ENCODE measurements around the gene RXRB. TPM values are rescaled to one million over a fixed set of nuclear protein-coding genes. Genes with fewer than 3 reads are reported as not detected.
A peak's percentile ranks its signal among the peaks of the same experiment; 100 is the strongest.

RXRB gene
- total and polyA plus RNA-seq, 8 donors: 20.1 to 68.3 (median 24.6) TPM

DNA sequence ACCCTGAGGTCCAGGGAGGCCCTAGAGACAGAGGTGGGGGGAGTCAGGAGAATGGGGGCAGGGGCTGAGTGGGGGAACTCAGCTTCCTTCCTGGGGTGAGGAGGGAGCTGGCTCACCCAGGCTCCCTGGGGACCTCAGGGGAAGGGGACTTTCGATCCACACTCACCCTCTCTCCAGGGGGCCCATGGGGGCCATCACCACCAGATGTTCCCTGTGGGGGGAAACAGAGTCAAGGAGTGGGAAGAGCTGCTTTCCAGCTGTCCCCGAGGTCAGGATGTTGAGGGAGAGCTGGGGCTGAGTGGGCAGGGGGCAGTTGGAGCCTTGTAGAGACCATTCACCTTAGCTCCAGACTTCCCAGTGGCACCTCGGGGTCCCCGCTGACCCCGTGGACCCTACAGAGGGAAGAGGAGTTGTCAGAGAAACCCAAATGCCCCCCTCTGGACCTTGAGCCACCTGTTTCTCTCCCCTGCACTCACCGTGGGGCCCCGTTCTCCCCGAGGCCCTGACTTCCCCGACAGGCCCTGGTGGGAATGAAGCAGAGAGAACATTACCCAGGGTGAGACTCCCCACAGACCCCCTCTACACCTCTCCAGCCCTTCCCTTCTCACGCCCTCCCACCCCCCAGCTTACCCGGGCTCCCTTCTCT is 26.8 kb downstream of the RXRB start:
- intact Hi-C loops (cut with DNase I): no loop called here
- TF ChIP-seq, protein P1, sequence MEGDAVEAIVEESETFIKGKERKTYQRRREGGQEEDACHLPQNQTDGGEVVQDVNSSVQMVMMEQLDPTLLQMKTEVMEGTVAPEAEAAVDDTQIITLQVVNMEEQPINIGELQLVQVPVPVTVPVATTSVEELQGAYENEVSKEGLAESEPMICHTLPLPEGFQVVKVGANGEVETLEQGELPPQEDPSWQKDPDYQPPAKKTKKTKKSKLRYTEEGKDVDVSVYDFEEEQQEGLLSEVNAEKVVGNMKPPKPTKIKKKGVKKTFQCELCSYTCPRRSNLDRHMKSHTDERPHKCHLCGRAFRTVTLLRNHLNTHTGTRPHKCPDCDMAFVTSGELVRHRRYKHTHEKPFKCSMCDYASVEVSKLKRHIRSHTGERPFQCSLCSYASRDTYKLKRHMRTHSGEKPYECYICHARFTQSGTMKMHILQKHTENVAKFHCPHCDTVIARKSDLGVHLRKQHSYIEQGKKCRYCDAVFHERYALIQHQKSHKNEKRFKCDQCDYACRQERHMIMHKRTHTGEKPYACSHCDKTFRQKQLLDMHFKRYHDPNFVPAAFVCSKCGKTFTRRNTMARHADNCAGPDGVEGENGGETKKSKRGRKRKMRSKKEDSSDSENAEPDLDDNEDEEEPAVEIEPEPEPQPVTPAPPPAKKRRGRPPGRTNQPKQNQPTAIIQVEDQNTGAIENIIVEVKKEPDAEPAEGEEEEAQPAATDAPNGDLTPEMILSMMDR (IDR thresholded peaks at IDR 0.05): no peak
- no peaks in the 10 kb centered on the region for H3K27me3 ChIP-seq
- no peak for FAIRE-seq
- no peak overlapping the region for H3K4me3 ChIP-seq
- no peak overlapping the region for H3K27ac ChIP-seq
- 46 to 52% methylated on average over 11 of the region's 11 CpGs for WGBS, 2 donors
- no peaks in the 10 kb centered on the region for H3K36me3 ChIP-seq
- no peak for ATAC-seq
- no peaks in the 10 kb centered on the region for H3K4me1 ChIP-seq
- H3K9me3 ChIP-seq: no peaks in the 10 kb centered on the region
- DNase-seq: no peak

DNA sequence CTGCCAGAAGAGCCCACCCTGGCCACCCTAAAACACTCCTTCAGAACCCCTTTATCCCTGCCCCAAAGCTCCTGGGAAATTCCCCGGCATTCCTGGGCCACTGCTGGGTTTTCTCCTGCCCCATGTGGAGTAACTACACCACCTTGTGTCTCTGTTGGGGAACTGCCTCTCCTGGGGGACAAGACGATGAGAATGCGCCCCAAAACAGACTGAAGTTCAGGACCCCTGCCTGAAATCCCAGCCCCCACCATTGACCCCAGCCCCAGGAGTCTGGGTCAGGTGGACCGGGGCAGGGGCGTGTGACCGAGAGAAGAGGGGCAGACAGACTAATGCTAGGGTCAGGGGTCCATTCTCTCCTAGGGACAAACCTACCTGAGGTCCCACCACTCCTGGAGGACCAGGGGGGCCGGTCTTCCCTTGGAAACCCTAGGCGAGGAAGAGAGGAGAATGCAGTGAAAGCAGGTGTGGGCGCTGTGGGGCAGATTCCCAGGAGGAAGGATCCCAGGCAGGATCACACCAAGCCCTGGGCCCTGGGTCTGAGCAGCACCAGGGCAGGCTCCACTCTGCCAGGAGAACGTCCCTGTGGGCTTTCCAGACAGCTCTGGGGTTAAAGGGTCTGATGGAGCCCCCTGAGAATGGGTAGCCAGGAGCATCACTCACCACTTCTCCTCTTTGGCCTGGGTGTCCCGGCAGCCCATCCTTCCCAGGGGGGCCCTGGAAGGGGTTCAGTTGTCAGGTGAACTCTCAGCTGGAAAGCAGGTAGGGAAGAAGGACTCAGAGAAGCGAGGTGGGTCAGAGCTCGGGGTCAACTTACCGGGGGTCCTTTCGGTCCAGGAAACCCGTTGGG is 27.6 kb downstream of the RXRB start:
- intact Hi-C loops (cut with DNase I): no loop called here
- FAIRE-seq (no peak), ATAC-seq (peak in 3 of 4 donors; percentile 54 to 84 (median 56)), DNase-seq (no peak)
- H3K27ac ChIP-seq: no peak overlapping the region
- TF ChIP-seq, protein P1 (IDR thresholded peaks at IDR 0.05): peak in 3 of 4 donors; percentile 9 to 18 (median 13)
- H3K4me3 ChIP-seq: no peak overlapping the region
- no peaks in the 10 kb centered on the region for H3K4me1 ChIP-seq
- WGBS, 2 donors: 44 to 45% methylated on average over 16 of the region's 16 CpGs
- no peaks in the 10 kb centered on the region for H3K27me3 ChIP-seq
- no peaks in the 10 kb centered on the region for H3K9me3 ChIP-seq
- no peaks in the 10 kb centered on the region for H3K36me3 ChIP-seq

DNA sequence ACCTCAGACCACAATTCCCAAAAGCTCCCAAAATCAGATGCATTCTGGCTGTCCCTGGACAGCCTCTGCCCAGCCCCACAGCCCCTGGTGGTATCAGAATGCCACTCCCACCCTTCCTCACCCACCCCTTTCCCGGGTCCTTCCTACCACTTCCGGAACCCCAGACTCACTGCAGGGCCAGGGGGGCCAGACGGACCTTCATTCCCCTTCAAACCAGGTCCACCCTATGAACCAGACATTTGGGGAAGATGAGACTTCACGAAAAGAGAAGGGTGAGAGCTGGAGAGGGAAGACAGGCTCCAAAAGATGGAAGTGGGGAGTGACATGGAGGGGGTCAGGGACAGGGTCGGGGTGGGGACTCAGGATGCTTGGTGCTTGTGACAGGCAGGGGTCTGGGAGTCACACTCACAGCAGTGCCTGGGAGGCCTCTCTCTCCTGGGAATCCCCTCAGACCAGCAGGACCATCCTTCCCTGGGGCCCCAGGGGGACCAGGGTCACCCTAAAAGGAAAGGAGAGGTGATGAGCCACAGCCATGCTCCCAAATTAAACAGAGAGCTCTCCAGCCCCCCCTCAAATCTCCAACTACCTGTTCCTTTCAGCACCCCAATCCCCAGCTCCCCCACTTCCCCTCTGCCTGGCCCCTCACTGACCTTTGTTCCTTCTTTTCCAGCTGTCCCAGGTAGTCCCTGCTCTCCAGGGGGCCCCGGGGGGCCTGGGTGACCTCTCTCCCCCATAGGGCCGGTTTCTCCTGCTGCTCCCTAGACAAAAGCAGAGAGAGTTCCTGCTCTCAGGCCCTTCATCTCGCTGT is 28.4 kb downstream of the RXRB start:
- TF ChIP-seq, protein P1 (IDR thresholded peaks at IDR 0.05): no peak
- FAIRE-seq (no peak), DNase-seq (no peak), ATAC-seq (no peak)
- no peaks in the 10 kb centered on the region for H3K9me3 ChIP-seq
- 47 to 52% methylated on average over 8 of the region's 8 CpGs for WGBS, 2 donors
- H3K4me1 ChIP-seq: no peaks in the 10 kb centered on the region
- H3K4me3 ChIP-seq: no peak overlapping the region
- no peak overlapping the region for H3K27ac ChIP-seq
- H3K27me3 ChIP-seq: no peaks in the 10 kb centered on the region
- intact Hi-C loops (cut with DNase I): no loop called here
- H3K36me3 ChIP-seq: no peaks in the 10 kb centered on the region

DNA sequence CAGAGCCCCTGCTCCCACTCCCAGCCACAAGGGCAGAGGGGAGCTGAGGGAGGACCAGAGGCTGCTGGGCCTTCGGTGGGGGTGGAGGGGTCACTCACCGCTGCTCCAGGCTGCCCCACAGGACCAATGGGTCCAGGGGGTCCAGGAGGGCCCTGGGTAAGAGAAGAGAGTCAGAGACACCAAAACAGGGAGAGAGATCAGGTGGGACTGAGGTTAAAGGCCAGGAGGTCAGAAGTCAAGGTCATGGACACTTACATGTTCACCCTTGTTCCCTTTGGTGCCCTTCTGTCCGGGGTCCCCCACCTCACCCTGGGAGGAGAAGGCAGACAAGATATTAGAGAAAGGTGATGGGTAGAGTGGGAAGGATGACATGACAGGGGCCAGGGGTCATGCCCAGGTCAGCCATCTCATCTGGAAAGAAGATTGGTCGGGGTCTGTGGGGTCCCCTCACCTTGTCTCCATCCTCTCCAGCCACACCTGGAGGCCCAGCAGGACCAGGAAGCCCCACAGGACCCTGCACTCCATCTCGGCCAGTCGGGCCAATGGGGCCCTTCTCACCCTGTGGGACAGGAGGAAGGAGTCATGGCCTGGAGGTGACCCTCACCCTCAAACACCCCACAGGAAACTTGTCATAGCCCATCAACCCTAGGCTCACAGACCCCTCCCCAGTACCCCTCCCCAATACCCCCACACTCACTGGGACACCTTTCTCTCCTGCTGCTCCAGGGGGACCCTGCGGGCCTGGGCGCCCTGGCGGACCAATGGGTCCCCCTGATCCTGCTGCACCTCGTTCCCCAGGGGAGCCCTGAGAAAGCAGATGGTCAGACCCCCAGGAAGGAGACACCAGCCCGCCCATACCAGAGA is 29.2 kb downstream of the RXRB start:
- H3K9me3 ChIP-seq: no peaks in the 10 kb centered on the region
- TF ChIP-seq, protein P1 (IDR thresholded peaks at IDR 0.05): no peak
- FAIRE-seq: no peak
- ATAC-seq: no peak
- no peak overlapping the region for H3K27ac ChIP-seq
- no peak overlapping the region for H3K4me3 ChIP-seq
- 66% methylated on average over 9 to 11 of the region's 11 CpGs for WGBS, 2 donors
- intact Hi-C loops (cut with DNase I): no loop called here
- H3K4me1 ChIP-seq: no peaks in the 10 kb centered on the region
- no peaks in the 10 kb centered on the region for H3K36me3 ChIP-seq
- no peak for DNase-seq
- H3K27me3 ChIP-seq: no peaks in the 10 kb centered on the region
